ENCODE data around the gene FYCO1. TPM values are rescaled to one million over a fixed set of nuclear protein-coding genes. Genes with fewer than 3 reads are reported as not detected.

The FYCO1 gene
- total and polyA plus RNA-seq, 2 of the 8 experiments (the other 6 are each of a cell fraction or from before 2014, with no cell fraction given): 4.8 to 10.8 TPM

DNA sequence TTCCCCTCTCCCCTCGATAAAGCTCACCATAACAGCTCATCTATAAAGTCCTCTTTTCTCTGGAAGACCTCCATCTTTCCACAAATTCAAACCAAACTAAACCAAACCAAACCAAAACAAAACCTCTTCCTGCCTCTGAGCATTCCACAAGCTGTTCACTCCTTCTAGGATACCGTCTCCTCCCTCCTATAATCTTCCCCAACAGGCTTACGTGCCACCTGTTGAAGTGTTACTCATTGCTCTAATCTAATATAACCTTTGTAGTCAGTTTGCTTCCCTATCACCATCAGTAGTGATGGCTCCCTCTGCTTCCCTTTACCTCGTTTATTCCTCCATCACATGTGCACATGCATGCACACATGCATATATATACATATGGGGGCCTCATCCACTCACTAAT lies 122.0 kb downstream of the FYCO1 start:
- Histone ChIP-seq H3K18ac (ENCODE audit: extremely low read depth, low read length) (no peak overlapping the region), H2BK12ac (ENCODE audit: low read depth, low read length) (no peak overlapping the region), H3K4me1 (replicated peaks in 1 of 4; ENCODE audit: control insufficient read depth in 3 of 4, insufficient read depth in 4 of 4, low read length in 3 of 4) (peaks cover 0 to 4% (median 2%) of the 10 kb centered on the region in 4 experiments; a peak in 2 of 7 replicates), H4K8ac (ENCODE audit: extremely low read depth, insufficient read depth, low read length) (no peak overlapping the region), H3K23ac (ENCODE audit: insufficient read length) (no peak overlapping the region), H3K4me3 (ENCODE audit: extremely low read depth in 1 of 4, insufficient read depth in 2 of 4, low read depth in 3 of 4, low read length in 4 of 4) (no peak overlapping the region), H3K79me2 (ENCODE audit: control insufficient read depth in 1 of 2, insufficient read depth in 2 of 2, low read length in 2 of 2) (no peaks in the 10 kb centered on the region), H2BK5ac (ENCODE audit: low read depth, low read length) (no peak overlapping the region), H4K91ac (replicated peaks; ENCODE audit: insufficient read length, low read length) (no peak overlapping the region), H2AK5ac (ENCODE audit: low read depth, low read length) (no peak overlapping the region), H3K4ac (replicated peaks; ENCODE audit: insufficient read length, low read depth, low read length) (no peak overlapping the region), H3K23me2 (ENCODE audit: low read depth, low read length) (no peaks in the 10 kb centered on the region), H4K5ac (ENCODE audit: insufficient read length, low read depth, low read length) (no peak overlapping the region), H4K20me1 (replicated peaks in 1 of 2; ENCODE audit: control insufficient read depth in 1 of 2, insufficient read depth in 2 of 2, low read length in 2 of 2) (no peaks in the 10 kb centered on the region), H3K27me3 (replicated peaks in 1 of 4; ENCODE audit: control insufficient read depth in 3 of 4, extremely low read depth in 1 of 4, insufficient read depth in 3 of 4, low read length in 3 of 4) (0 out of 7 replicates have a peak, but pooled peaks cover 0 to 3% (median 0%) of the 10 kb centered on the region in 4 experiments), H3K27ac (ENCODE audit: low read depth, low read length) (no peak overlapping the region), H3K9me3 (ENCODE audit: insufficient read depth in 2 of 2, low read depth in 1 of 2, low read length in 1 of 2) (no peaks in the 10 kb centered on the region), H3K79me1 (ENCODE audit: low read depth, low read length) (no peaks in the 10 kb centered on the region; the same call in 1 of the 2 replicates), H2BK15ac (ENCODE audit: low read length) (no peak overlapping the region), H3K9ac (replicated peaks in 1 of 4; ENCODE audit: extremely low read depth in 1 of 4, low read depth in 3 of 4, low read length in 3 of 4) (no peak overlapping the region), H3K36me3 (ENCODE audit: control insufficient read depth in 2 of 4, insufficient read depth in 4 of 4, low read length in 3 of 4) (no peaks in the 10 kb centered on the region), H2BK20ac (ENCODE audit: low read length) (no peak overlapping the region), H2BK120ac (replicated peaks; ENCODE audit: low read depth, low read length) (no peak overlapping the region), H3K14ac (ENCODE audit: insufficient read length) (no peak overlapping the region), H3K56ac (replicated peaks; ENCODE audit: insufficient read length, low read depth, low read length) (no peak overlapping the region), H2AFZ (ENCODE audit: low read length) (no peak overlapping the region), H3K4me2 (ENCODE audit: insufficient read depth in 1 of 2, low read depth in 2 of 2, low read length in 2 of 2) (no peak overlapping the region)
- DNase-seq (ENCODE audit: low read depth in 1 of 2, low spot score in 2 of 2): no peak
- whole genome bisulfite sequencing, 2 experiments (ENCODE audit: extremely low coverage in 1 of 2, insufficient coverage in 1 of 2, insufficient read length in 1 of 2, insufficient replicate concordance in 2 of 2, low coverage in 1 of 2, low lambda C conversion rate in 2 of 2, missing lambda C conversion rate in 1 of 2): 91% methylated on average over 4 of the region's 4 CpGs; no CpG with 5 or more reads in 1 of the 2 experiments
- FAIRE-seq: no peak
- POLR2A ChIA-PET (ENCODE audit: partially characterized antibody): no interaction called here
- CTCF ChIA-PET (ENCODE audit: partially characterized antibody): interaction anchor here (1.0 to 2.1 kb wide), 2 partner anchors 9 to 29 kb away, joined by 3 to 6 read pairs; no protein-coding TSS in a partner anchor
- TF ChIP-seq EGR1 (IDR thresholded peaks at IDR 0.05; ENCODE audit: borderline replicate concordance, low read depth, low read length): no peak
- TF ChIP-seq, protein P1, sequence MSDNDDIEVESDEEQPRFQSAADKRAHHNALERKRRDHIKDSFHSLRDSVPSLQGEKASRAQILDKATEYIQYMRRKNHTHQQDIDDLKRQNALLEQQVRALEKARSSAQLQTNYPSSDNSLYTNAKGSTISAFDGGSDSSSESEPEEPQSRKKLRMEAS (IDR thresholded peaks at IDR 0.05): no peak
- no peak for TF ChIP-seq RAD21 (IDR thresholded peaks at IDR 0.05 in 1 of 2, conservative IDR thresholded peaks at IDR 0.05 in 1 of 2; ENCODE audit: low read depth in 2 of 2, low read length in 2 of 2)
- TF ChIP-seq HDAC6 (IDR thresholded peaks at IDR 0.05; ENCODE audit: low read depth, low read length): no peak
- no peak for TF ChIP-seq EP300 (IDR thresholded peaks at IDR 0.05; ENCODE audit: borderline replicate concordance in 1 of 2, low read depth in 2 of 2, low read length in 2 of 2)
- no peak for TF ChIP-seq JUND (IDR thresholded peaks at IDR 0.05; ENCODE audit: low read length)
- TF ChIP-seq CHD1 (IDR thresholded peaks at IDR 0.05; ENCODE audit: low read depth, low read length): no peak
- no peak for TF ChIP-seq NANOG (IDR thresholded peaks at IDR 0.05; ENCODE audit: insufficient read depth, low read depth, low read length, poor library complexity, severe bottlenecking)
- TF ChIP-seq SP2 (IDR thresholded peaks at IDR 0.05; ENCODE audit: low read length): no peak
- no peak for TF ChIP-seq POLR2AphosphoS5 (IDR thresholded peaks at IDR 0.05; ENCODE audit: low read depth, low read length)
- no peak for TF ChIP-seq SAP30 (IDR thresholded peaks at IDR 0.05; ENCODE audit: insufficient read depth, insufficient replicate concordance, low read length)
- TF ChIP-seq JUN (IDR thresholded peaks at IDR 0.05; ENCODE audit: low read depth, low read length): no peak
